K562 (cell line): ENCODE measurements around the gene SNRNP200. TPM values are rescaled to one million over a fixed set of nuclear protein-coding genes. Genes with fewer than 3 reads are reported as not detected.

ENCODE experiments used
- ATAC-seq: fragments of 200-7000 bp; cut with Tn5 transposase; 3 replicates; pipeline ENCODE4 v1.9.1; 2020; ENCODE audit warnings: moderate library complexity
- BruUV-seq: library from RNA; stranded (reverse); fragments of 400-500 nt; replicated peaks from 2 replicates; lab custom pipeline; 2021; lab: Mats Ljungman, UMichigan
- CTCF ChIA-PET: fragments of 300-600 bp; formaldehyde crosslinking; extraction: SDS; loops from one replicate; lab custom pipeline; 2021; ENCODE audit warnings: low intra/inter-chr PET ratio; lab: Yijun Ruan, JAX
- POLR2A ChIA-PET: fragments of 300-600, 350-650 bp; sonication (Branson Sonifier 250); formaldehyde crosslinking; extraction: SDS; loops from one replicate; lab custom pipeline; 2021; ENCODE audit warnings: antibody characterized with exemption, inconsistent platforms; lab: Yijun Ruan, JAX
- DNase-seq, 4 experiments: peaks; one replicate each; pipeline versions ENCODE4 v3.0.0 to v3.0.0-alpha.2; 2011 to 2018; ENCODE audit warnings: low spot score in 3 of 4, mixed read lengths in 3 of 4; ENCODE audit errors: extremely low read depth in 1 of 4
- FAIRE-seq: peaks from 2 replicates; lab custom pipeline; 2011; peaks lifted over from hg19 to GRCh38; lab: Jason Lieb, UNC
- H2AFZ ChIP-seq: 2 replicates; pipeline ENCODE4 v1.6.0; 2011; ENCODE audit warnings: low read depth, low read length, control low read depth, inconsistent platforms
- H3K27ac ChIP-seq: fragments of 200-600 bp; 3 replicates; pipeline ENCODE4 v1.8.0; 2011; ENCODE audit warnings: low read depth, mild to moderate bottlenecking, control low read depth, inconsistent platforms, low read length, moderate library complexity, mixed read lengths; ENCODE audit errors: extremely low read depth
- H3K27me3 ChIP-seq, 2 experiments: fragments of 300-600 bp in 1 of 2; 2 replicates in 1 of 2; 3 replicates in 1 of 2; pipeline versions ENCODE4 v1.6.0 to v1.8.0; 2011; ENCODE audit warnings: inconsistent platforms in 2 of 2, low read length in 2 of 2, mild to moderate bottlenecking in 1 of 2, mixed read lengths in 1 of 2, moderate library complexity in 1 of 2; ENCODE audit not compliant: control insufficient read depth in 2 of 2, insufficient read depth in 2 of 2
- H3K36me3 ChIP-seq: fragments of 300-600 bp; 3 replicates; pipeline ENCODE4 v1.8.0; 2011; ENCODE audit warnings: mild to moderate bottlenecking, low read length, inconsistent platforms; ENCODE audit not compliant: control insufficient read depth, insufficient read depth
- H3K4me1 ChIP-seq, 2 experiments: fragments of 200-600 bp in 1 of 2; replicated peaks in 1 of 2; 2 replicates in 1 of 2; 3 replicates in 1 of 2; pipeline versions ENCODE4 v1.5.1 to v1.8.0; 2011; ENCODE audit warnings: inconsistent platforms in 2 of 2, low read length in 2 of 2, mild to moderate bottlenecking in 1 of 2, mixed read lengths in 1 of 2, moderate library complexity in 1 of 2; ENCODE audit not compliant: control insufficient read depth in 2 of 2, insufficient read depth in 2 of 2
- H3K4me2 ChIP-seq: 2 replicates; pipeline ENCODE4 v1.6.1; 2011; ENCODE audit warnings: low read length, control low read depth, inconsistent platforms, mixed read lengths; ENCODE audit not compliant: insufficient read depth
- H3K4me3 ChIP-seq: fragments of 200-600 bp; sonication (generic), shearing (Covaris generic); 2 replicates; pipeline ENCODE4 v1.5.1; 2016; ENCODE audit warnings: control low read depth, inconsistent platforms
- H3K79me2 ChIP-seq: fragments of 200-600 bp; 3 replicates; pipeline ENCODE4 v1.8.0; 2011; ENCODE audit warnings: low read length, inconsistent platforms; ENCODE audit not compliant: control insufficient read depth, insufficient read depth
- H3K9ac ChIP-seq, 2 experiments: 2 replicates each; pipeline versions ENCODE4 v1.6.0 to v1.6.1; 2011; ENCODE audit warnings: low read depth in 2 of 2, low read length in 2 of 2, control low read depth in 1 of 2, inconsistent platforms in 1 of 2, mild to moderate bottlenecking in 1 of 2, mixed read lengths in 1 of 2; ENCODE audit not compliant: insufficient read depth in 1 of 2
- H3K9me1 ChIP-seq: one replicate; pipeline ENCODE4 v1.6.0; 2011; ENCODE audit warnings: inconsistent platforms, mild to moderate bottlenecking, low read length, moderate library complexity; ENCODE audit not compliant: control insufficient read depth, insufficient read depth
- H3K9me3 ChIP-seq: replicated peaks from 2 replicates; pipeline ENCODE4 v1.5.1; 2011; ENCODE audit warnings: low read depth, low read length, inconsistent platforms; ENCODE audit not compliant: control insufficient read depth, insufficient read depth
- H4K20me1 ChIP-seq: replicated peaks from 2 replicates; pipeline ENCODE4 v1.6.1; 2011; ENCODE audit warnings: low read length, inconsistent platforms, mixed read lengths; ENCODE audit not compliant: control insufficient read depth, insufficient read depth
- CUX1 ChIP-seq: fragments of 200-800 bp; sonication (Bioruptor generic); IDR thresholded peaks from 2 replicates; pipeline ENCODE4 v1.6.1; 2016; ENCODE audit warnings: missing genetic modification characterization, missing compliant biosample characterization
- KAT7 ChIP-seq: sonication (generic); formaldehyde crosslinking; IDR thresholded peaks from 2 replicates; pipeline ENCODE4 v1.8.0; 2022; ENCODE audit warnings: missing genetic modification reagents, mild to moderate bottlenecking, borderline replicate concordance
- NFIC ChIP-seq: fragments of 450-650 bp; IDR thresholded peaks from 2 replicates; pipeline ENCODE4 v1.6.1; 2017; ENCODE audit warnings: mild to moderate bottlenecking, inconsistent platforms
- SMARCE1 ChIP-seq: fragments of 450-650 bp; IDR thresholded peaks from 2 replicates; pipeline ENCODE4 v1.7.1; 2016; ENCODE audit warnings: mild to moderate bottlenecking
- ZNF184 ChIP-seq: sonication (generic); formaldehyde crosslinking; IDR thresholded peaks from 2 replicates; pipeline ENCODE4 v1.5.0; 2020; ENCODE audit warnings: missing genetic modification reagents
- ZNF561 ChIP-seq: fragments of 450-650 bp; formaldehyde crosslinking; conservative IDR thresholded peaks from 2 replicates; pipeline ENCODE4 v1.4.0; 2020; ENCODE audit warnings: mild to moderate bottlenecking, moderate library complexity
- WGBS: fragments of 100-300 bp; shearing (Covaris generic); methylation state at CpG from one replicate; pipeline ENCODE4 v1.1.6; 2016; ENCODE audit warnings: low coverage, mixed read lengths; ENCODE audit not compliant: insufficient coverage; ENCODE audit errors: missing lambda C conversion rate; 5-methylcytosine and 5-hydroxymethylcytosine counted together
- in situ Hi-C: fragments of 300-500 bp; cut with MboI; formaldehyde crosslinking; loops from 4 replicates; pipeline ENCODE4 v1.15.0; 2018; ENCODE audit warnings: inconsistent platforms, mixed read lengths
- intact Hi-C: fragments of 100-400 bp; cut with micrococcal nuclease; formaldehyde crosslinking; loops from 2 replicates; pipeline ENCODE4 v1.14.2; 2022
- polyA plus RNA-seq, 8 experiments: library from polyadenylated mRNA; depleted of rRNA in 4 of 8; stranded (reverse) in 5 of 8; unstranded in 3 of 8; fragments of >200 nt; fragmentation: Nextera tagmentation in 2 of 8; fragmentation: Illumina TruSeq in 1 of 8; extraction: Ambion mirVana in 2 of 8; extraction: Trizol in 1 of 8; gene quantifications; 2 replicates each; pipeline versions ENCODE4 v1.2.1 to v1.2.3, GENCODE V29; 2011 to 2014; ENCODE audit warnings: inconsistent platforms in 1 of 8, missing spikeins in 1 of 8
- total RNA-seq, 7 experiments: library from RNA; depleted of rRNA in 6 of 7; stranded (reverse); fragments of >200 nt in 6 of 7; fragmentation: Illumina TruSeq in 2 of 7; extraction: Trizol in 2 of 7; gene quantifications; 2 replicates each; pipeline versions ENCODE4 v1.2.1 to v1.2.3, GENCODE V29; 2011 to 2021; ENCODE audit warnings: low replicate concordance in 1 of 7

Gene SNRNP200
- total and polyA plus RNA-seq, 9 of the 15 experiments (the other 6 are each of a cell fraction or from before 2014, with no cell fraction given) = 76.1 to 231 (median 155) TPM

- no peak for TF ChIP-seq CUX1 (CRISPR knock-in tag)
- no peak for TF ChIP-seq KAT7 (CRISPR knock-in tag)
- TF ChIP-seq ZNF561 (CRISPR knock-in tag) = no peak
- TF ChIP-seq ZNF184 (CRISPR knock-in tag) = no peak
These were observed 9.7 kb upstream of the SNRNP200 start (continued) for GRCh38 chr2:96315005-96315399.

GRCh38 chr2:96308248-96308647 is 2.9 kb upstream of the SNRNP200 start:
- 25% methylated on average over 5 of the region's 5 CpGs for WGBS
- H3K79me2 ChIP-seq = peaks cover 34% of the 10 kb centered on the region
- ChIA-PET CTCF (no interaction called here), POLR2A (interaction anchor here (0.8 to 1.2 kb wide), 4 partner anchors 8 to 95 kb away, joined by 3 to 6 read pairs (median 4); no protein-coding TSS in a partner anchor)
- ATAC-seq = no peak
- no peaks in the 10 kb centered on the region for H3K9me1 ChIP-seq
- no peak overlapping the region for H3K4me2 ChIP-seq
- H4K20me1 ChIP-seq = no peaks in the 10 kb centered on the region
- intact Hi-C loops (loop anchor here (10.0 kb wide), 1 partner anchor 197 kb away; the partner anchor contains the start of gene NEURL3), in situ Hi-C loops (no loop called here)
- H3K4me3 ChIP-seq = no peak overlapping the region
- no peak overlapping the region; a peak in 1 of 4 replicates for H3K9ac ChIP-seq
- H3K36me3 ChIP-seq = peaks cover 14% of the 10 kb centered on the region
- H3K4me1 ChIP-seq = peaks cover 12 to 13% of the 10 kb centered on the region in 2 experiments; a peak in 3 of 5 replicates
- peak in 1 of 4 experiments; percentile 54 for DNase-seq
- BruUV-seq = no TSS peak
- H3K9me3 ChIP-seq = no peaks in the 10 kb centered on the region
- no peak overlapping the region for H2AFZ ChIP-seq
- H3K27me3 ChIP-seq = no peaks in the 10 kb centered on the region
- no peak overlapping the region for H3K27ac ChIP-seq
- TF ChIP-seq NFIC (peak; percentile 90), SMARCE1 (no peak)
- FAIRE-seq = no peak
